Karpas-422 (cell line): ENCODE results near the gene ZNF780B. TPM values are rescaled to one million over a fixed set of nuclear protein-coding genes. Genes with fewer than 3 reads are reported as not detected.

Experiments used
- DNase-seq: peaks from one replicate; pipeline ENCODE4 v3.0.0-alpha.2; 2015
- H2AFZ ChIP-seq: fragments of 200-600 bp; sonication (generic); 2 replicates; pipeline ENCODE4 v1.6.1; 2014; ENCODE audit warnings: antibody characterized with exemption, low read length, mixed read lengths
- H3K27ac ChIP-seq: fragments of 200-600 bp; sonication (generic); 2 replicates; pipeline ENCODE4 v1.5.1; 2014; ENCODE audit warnings: mild to moderate bottlenecking, low read length, moderate library complexity
- H3K27me3 ChIP-seq: fragments of 200-600 bp; sonication (generic); 2 replicates; pipeline ENCODE4 v1.6.1; 2014; ENCODE audit warnings: low read length, mixed read lengths
- H3K36me3 ChIP-seq: fragments of 200-600 bp; sonication (generic); 2 replicates; pipeline ENCODE4 v1.6.1; 2014; ENCODE audit warnings: low read length, mixed read lengths; ENCODE audit not compliant: insufficient read depth
- H3K4me1 ChIP-seq: fragments of 200-600 bp; sonication (generic); 2 replicates; pipeline ENCODE4 v1.6.1; 2014; ENCODE audit warnings: mild to moderate bottlenecking, low read length, mixed read lengths
- H3K4me2 ChIP-seq: fragments of 200-600 bp; sonication (generic); 2 replicates; pipeline ENCODE4 v1.6.1; 2014; ENCODE audit warnings: low read length, low read depth, mild to moderate bottlenecking; ENCODE audit not compliant: poor library complexity, severe bottlenecking
- H3K4me3 ChIP-seq: fragments of 200-600 bp; sonication (generic); 2 replicates; pipeline ENCODE4 v1.5.1; 2014; ENCODE audit warnings: mild to moderate bottlenecking, antibody characterized with exemption, low read length, mixed read lengths
- H3K79me2 ChIP-seq: fragments of 200-600 bp; sonication (generic); 2 replicates; pipeline ENCODE4 v1.6.1; 2014; ENCODE audit warnings: mild to moderate bottlenecking, low read length, mixed read lengths
- H3K9ac ChIP-seq: fragments of 200-600 bp; sonication (generic); 2 replicates; pipeline ENCODE4 v1.6.0; 2014; ENCODE audit warnings: low read length
- H3K9me2 ChIP-seq: fragments of 200-600 bp; sonication (generic), shearing (Covaris generic); replicated peaks from 2 replicates; pipeline ENCODE4 v1.6.0; 2014; ENCODE audit warnings: mild to moderate bottlenecking, low read length, moderate library complexity; ENCODE audit not compliant: insufficient read depth
- H3K9me3 ChIP-seq: fragments of 300-700, 200-600 bp; sonication (generic); 2 replicates; pipeline ENCODE4 v1.6.1; 2014; ENCODE audit warnings: low read length, mixed read lengths
- H4K20me1 ChIP-seq: fragments of 200-600 bp; sonication (generic); 2 replicates; pipeline ENCODE4 v1.6.1; 2014; ENCODE audit warnings: mild to moderate bottlenecking, antibody characterized with exemption, low read length, low read depth; ENCODE audit not compliant: insufficient read depth
- total RNA-seq: library from RNA; depleted of rRNA; stranded (reverse); fragments of >200 nt; shearing (Covaris generic); gene quantifications from 2 replicates; pipeline ENCODE4 v1.2.3, GENCODE V29; 2014; ENCODE audit warnings: low replicate concordance

ZNF780B gene
- total RNA-seq, 1 experiment from 2014 or later = 33.9 TPM

GRCh38 chr19:39998501-39998900 lies 57.5 kb downstream of the ZNF780B start:
- Histone ChIP-seq H3K27ac (no peak overlapping the region), H3K9me3 (peaks cover 8% of the 10 kb centered on the region; the same call in 1 of the 2 replicates)

GRCh38 chr19:39997638-39998216 lies 58.3 kb downstream of the ZNF780B start:
- Histone ChIP-seq H3K9me2 (no peaks in the 10 kb centered on the region), H3K4me3 (peak overlapping the region; percentile 83), H3K27ac (peak overlapping the region; percentile 54; the same call in 1 of the 2 replicates), H3K27me3 (no peaks in the 10 kb centered on the region), H3K4me1 (peaks cover 17% of the 10 kb centered on the region), H3K79me2 (peaks cover 48% of the 10 kb centered on the region), H3K36me3 (peaks cover 11% of the 10 kb centered on the region; the same call in 1 of the 2 replicates), H3K9me3 (peaks cover 9% of the 10 kb centered on the region; the same call in 1 of the 2 replicates), H4K20me1 (no peaks in the 10 kb centered on the region), H2AFZ (peak overlapping the region; percentile 81), H3K4me2 (peak overlapping the region; percentile 92), H3K9ac (peak overlapping the region; percentile 78)
- no peak for DNase-seq

More at GRCh38 chr19:39998501-39998900, 57.5 kb downstream of the ZNF780B start:
- Histone ChIP-seq H3K9me2 (no peaks in the 10 kb centered on the region), H3K4me3 (no peak overlapping the region), H3K36me3 (peaks cover 9% of the 10 kb centered on the region; the same call in 1 of the 2 replicates), H3K4me2 (no peak overlapping the region), H3K9ac (no peak overlapping the region), H3K27me3 (no peaks in the 10 kb centered on the region), H4K20me1 (no peaks in the 10 kb centered on the region), H2AFZ (no peak overlapping the region), H3K4me1 (peaks cover 17% of the 10 kb centered on the region), H3K79me2 (peaks cover 40% of the 10 kb centered on the region)
- no peak for DNase-seq

GRCh38 chr19:39996811-39997637 lies 59.0 kb downstream of the ZNF780B start, which contains the start of gene ZNF546:
TSS of gene ZNF546 (plus strand) at chr19:39997060. CDS start at chr19:39998327, 1,267 bp downstream.
- Histone ChIP-seq H3K36me3 (peaks cover 11% of the 10 kb centered on the region; the same call in 1 of the 2 replicates), H3K27me3 (no peaks in the 10 kb centered on the region), H3K27ac (peak within 1 kb of the TSS; percentile 54; the same call in 1 of the 2 replicates), H2AFZ (peak within 1 kb of the TSS; percentile 81), H3K4me2 (peak within 1 kb of the TSS; percentile 92), H3K9ac (peak within 1 kb of the TSS; percentile 78), H3K9me2 (no peaks in the 10 kb centered on the region), H4K20me1 (no peaks in the 10 kb centered on the region), H3K4me3 (peak within 1 kb of the TSS; percentile 83), H3K79me2 (peaks cover 55% of the 10 kb centered on the region), H3K9me3 (peaks cover 9% of the 10 kb centered on the region; the same call in 1 of the 2 replicates), H3K4me1 (peaks cover 17% of the 10 kb centered on the region)
- DNase-seq = peak; percentile 97

GRCh38 chr19:39996218-39996810 lies 59.7 kb downstream of the ZNF780B start:
- Histone ChIP-seq H3K36me3 (peaks cover 11% of the 10 kb centered on the region; the same call in 1 of the 2 replicates), H3K4me3 (peak overlapping the region; percentile 83), H3K4me2 (peak overlapping the region; percentile 92), H3K27ac (peak overlapping the region; percentile 21; the same call in 1 of the 2 replicates), H2AFZ (peak overlapping the region; percentile 63), H3K9ac (peak overlapping the region; percentile 78), H3K9me2 (no peaks in the 10 kb centered on the region), H3K79me2 (peaks cover 60% of the 10 kb centered on the region), H3K9me3 (peaks cover 9% of the 10 kb centered on the region; the same call in 1 of the 2 replicates), H4K20me1 (no peaks in the 10 kb centered on the region), H3K4me1 (peaks cover 17% of the 10 kb centered on the region), H3K27me3 (no peaks in the 10 kb centered on the region)
- peak; percentile 76 for DNase-seq

- 0 out of 2 replicates have a peak overlapping the region, but pooled peaks have one; percentile 21 for H3K27ac ChIP-seq
- no peaks in the 10 kb centered on the region for H3K9me2 ChIP-seq
- H3K4me2 ChIP-seq = peak overlapping the region; percentile 92
- H3K9ac ChIP-seq = peak overlapping the region; percentile 78
- H3K79me2 ChIP-seq = peaks cover 65% of the 10 kb centered on the region
- H4K20me1 ChIP-seq = no peaks in the 10 kb centered on the region
- peaks cover 11% of the 10 kb centered on the region; the same call in 1 of the 2 replicates for H3K36me3 ChIP-seq
- peak overlapping the region; percentile 83 for H3K4me3 ChIP-seq
- H2AFZ ChIP-seq = no peak overlapping the region
- peaks cover 17% of the 10 kb centered on the region for H3K4me1 ChIP-seq
- no peak for DNase-seq
- H3K9me3 ChIP-seq = peaks cover 9% of the 10 kb centered on the region; the same call in 1 of the 2 replicates
- no peaks in the 10 kb centered on the region for H3K27me3 ChIP-seq
These were observed 60.2 kb downstream of the ZNF780B start for GRCh38 chr19:39995794-39996193.

GRCh38 chr19:39994361-39994760 lies 61.7 kb downstream of the ZNF780B start:
- no peaks in the 10 kb centered on the region for H3K9me2 ChIP-seq
- no peak overlapping the region for H3K4me2 ChIP-seq
- no peak overlapping the region for H3K4me3 ChIP-seq
- peaks cover 11% of the 10 kb centered on the region; the same call in 1 of the 2 replicates for H3K36me3 ChIP-seq
- H3K4me1 ChIP-seq = peaks cover 17% of the 10 kb centered on the region
- DNase-seq = no peak
- no peaks in the 10 kb centered on the region for H4K20me1 ChIP-seq
- H3K27ac ChIP-seq = no peak overlapping the region
- no peak overlapping the region for H2AFZ ChIP-seq
- H3K9ac ChIP-seq = no peak overlapping the region
- peaks cover 79% of the 10 kb centered on the region for H3K79me2 ChIP-seq
- peaks cover 12% of the 10 kb centered on the region for H3K9me3 ChIP-seq
- no peaks in the 10 kb centered on the region for H3K27me3 ChIP-seq

- Histone ChIP-seq H3K79me2 (peaks cover 84% of the 10 kb centered on the region), H3K9ac (no peak overlapping the region), H3K4me2 (no peak overlapping the region), H3K9me3 (peaks cover 12% of the 10 kb centered on the region), H3K36me3 (peaks cover 11% of the 10 kb centered on the region; the same call in 1 of the 2 replicates), H3K4me3 (no peak overlapping the region), H3K27me3 (no peaks in the 10 kb centered on the region), H3K4me1 (peaks cover 17% of the 10 kb centered on the region), H2AFZ (no peak overlapping the region), H3K27ac (no peak overlapping the region), H3K9me2 (no peaks in the 10 kb centered on the region), H4K20me1 (no peaks in the 10 kb centered on the region)
- DNase-seq = no peak
These were observed 62.4 kb downstream of the ZNF780B start for GRCh38 chr19:39993605-39994004.
